SU-DHL-6 (cell line): ENCODE data around the gene TRH.

Experiments
- CTCF ChIP-seq: fragments of 200-600 bp; sonication (generic); IDR thresholded peaks from one replicate; pipeline ENCODE4 v1.5.1; 2017; ENCODE audit warnings: antibody characterized with exemption, mild to moderate bottlenecking, low read length, moderate library complexity; ENCODE audit not compliant: insufficient read depth, poor library complexity, severe bottlenecking
- EZH2phosphoT487 ChIP-seq: fragments of 200-600 bp; sonication (generic), shearing (Covaris generic); conservative IDR thresholded peaks from 2 replicates; pipeline ENCODE4 v1.6.1; 2018; ENCODE audit warnings: mild to moderate bottlenecking, antibody characterized with exemption, low read length, moderate library complexity, mixed read lengths

- TF ChIP-seq CTCF (no peak), EZH2phosphoT487 (no peak)
Observed at GRCh38 chr3:129950318-129951046, 24.0 kb upstream of the TRH start.
